Glutamatergic neuron (in vitro differentiated cells): ENCODE results near the gene RETREG3. TPM values are rescaled to one million over a fixed set of nuclear protein-coding genes. Genes with fewer than 3 reads are reported as not detected.

Source experiments
- DNase-seq: peaks from one replicate; pipeline ENCODE4 v3.0.0; 2022
- H3K27ac Mint-ChIP-seq: one replicate; pipeline ENCODE4 v1.8.0; 2020; ENCODE audit warnings: mild to moderate bottlenecking, mixed read lengths, inconsistent platforms; ENCODE audit not compliant: unreplicated experiment
- H3K27me3 Mint-ChIP-seq: one replicate; pipeline ENCODE4 v1.8.0; 2020; ENCODE audit warnings: mild to moderate bottlenecking, moderate library complexity, mixed read lengths, inconsistent platforms; ENCODE audit not compliant: unreplicated experiment
- H3K36me3 Mint-ChIP-seq: one replicate; pipeline ENCODE4 v1.8.0; 2020; ENCODE audit warnings: mild to moderate bottlenecking, mixed read lengths, inconsistent platforms; ENCODE audit not compliant: unreplicated experiment
- H3K4me1 Mint-ChIP-seq: one replicate; pipeline ENCODE4 v1.8.0; 2020; ENCODE audit warnings: mild to moderate bottlenecking, low read depth, mixed read lengths, inconsistent platforms; ENCODE audit not compliant: unreplicated experiment
- H3K4me3 Mint-ChIP-seq: one replicate; pipeline ENCODE4 v1.8.0; 2020; ENCODE audit warnings: mild to moderate bottlenecking, mixed read lengths, inconsistent platforms; ENCODE audit not compliant: unreplicated experiment
- H3K9me3 Mint-ChIP-seq: one replicate; pipeline ENCODE4 v1.8.0; 2020; ENCODE audit warnings: mild to moderate bottlenecking, moderate library complexity, mixed read lengths, inconsistent platforms; ENCODE audit not compliant: unreplicated experiment
- CTCF ChIP-seq: fragments of 200-600 bp; sonication (generic); IDR thresholded peaks from one replicate; pipeline ENCODE4 v1.5.0; 2021; ENCODE audit not compliant: partially characterized antibody, unreplicated experiment
- total RNA-seq: library from RNA; stranded (reverse); fragmentation: NEBNext Ultra II Directional; extraction: Animal tissue kit (Norgen Biotek cat#: 25700); gene quantifications from one replicate; pipeline ENCODE4 v1.2.1, GENCODE V29; 2021; ENCODE audit not compliant: unreplicated experiment

RETREG3 gene
- total RNA-seq, 1 donor from 2014 or later: 88.2 TPM

GRCh38 chr17:42577140-42577531 is 32.0 kb downstream of the RETREG3 start:
- Mint-ChIP-seq H3K4me3 (peak overlapping the region; percentile 100), H3K27ac (peak overlapping the region; percentile 48)

GRCh38 chr17:42574463-42574862 is 34.7 kb downstream of the RETREG3 start:
- no peak overlapping the region for H3K4me3 Mint-ChIP-seq
- H3K4me1 Mint-ChIP-seq: peaks cover 2% of the 10 kb centered on the region
- H3K36me3 Mint-ChIP-seq: peaks cover 5% of the 10 kb centered on the region
- TF ChIP-seq CTCF: no peak
- DNase-seq: no peak
- H3K27ac Mint-ChIP-seq: no peak overlapping the region
- H3K9me3 Mint-ChIP-seq: peaks cover 10% of the 10 kb centered on the region
- H3K27me3 Mint-ChIP-seq: peaks cover 6% of the 10 kb centered on the region

More at GRCh38 chr17:42577140-42577531, 32.0 kb downstream of the RETREG3 start:
- H3K9me3 Mint-ChIP-seq: peaks cover 11% of the 10 kb centered on the region
- H3K27me3 Mint-ChIP-seq: peaks cover 8% of the 10 kb centered on the region
- DNase-seq: no peak
- TF ChIP-seq CTCF: no peak
- peaks cover 5% of the 10 kb centered on the region for H3K36me3 Mint-ChIP-seq
- H3K4me1 Mint-ChIP-seq: peaks cover 2% of the 10 kb centered on the region

DNA sequence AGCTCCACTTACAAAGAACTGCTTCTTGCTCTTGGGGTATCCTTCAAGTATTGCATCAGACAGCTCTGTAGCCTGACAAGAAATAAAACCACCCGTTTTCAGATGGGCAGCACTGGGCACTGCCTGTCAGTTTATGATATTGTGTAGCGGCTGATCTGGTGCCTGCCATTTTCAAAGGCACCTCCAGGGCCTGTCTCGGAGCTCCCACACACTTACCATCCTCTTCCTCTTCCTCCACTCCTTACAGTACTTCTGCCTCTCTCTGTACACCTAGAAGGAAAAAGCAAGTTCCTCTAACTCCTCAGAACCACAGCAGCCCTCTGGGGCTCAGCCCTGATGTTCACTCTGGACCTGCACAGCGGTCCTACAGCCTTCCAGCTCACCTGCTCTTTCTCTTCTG is 36.1 kb downstream of the RETREG3 start:
- peaks cover 13% of the 10 kb centered on the region for H3K9me3 Mint-ChIP-seq
- peak overlapping the region; percentile 31 for H3K4me3 Mint-ChIP-seq
- DNase-seq: no peak
- peaks cover 4% of the 10 kb centered on the region for H3K27me3 Mint-ChIP-seq
- peaks cover 5% of the 10 kb centered on the region for H3K36me3 Mint-ChIP-seq
- no peak for TF ChIP-seq CTCF
- peaks cover 2% of the 10 kb centered on the region for H3K4me1 Mint-ChIP-seq
- H3K27ac Mint-ChIP-seq: no peak overlapping the region

- no peak for DNase-seq
- peaks cover 4% of the 10 kb centered on the region for H3K4me1 Mint-ChIP-seq
- no peak overlapping the region for H3K4me3 Mint-ChIP-seq
- H3K27me3 Mint-ChIP-seq: peaks cover 3% of the 10 kb centered on the region
- H3K27ac Mint-ChIP-seq: no peak overlapping the region
- H3K9me3 Mint-ChIP-seq: peaks cover 8% of the 10 kb centered on the region
- no peak for TF ChIP-seq CTCF
- peaks cover 5% of the 10 kb centered on the region for H3K36me3 Mint-ChIP-seq
These were observed 37.5 kb downstream of the RETREG3 start for GRCh38 chr17:42571435-42572225.
